Ovary (tissue), 3 donors: ENCODE data around the gene OSBPL2.

Experiments used
- CTCF ChIP-seq, 3 donors: fragments of 450-650 bp in 2 of 3; fragments of 200-600 bp in 1 of 3; IDR thresholded peaks; one replicate each; pipeline versions ENCODE4 v1.5.1 to v1.8.0; 2016 to 2022; ENCODE audit warnings: antibody characterized with exemption in 3 of 3, mild to moderate bottlenecking in 1 of 3
- POLR2A ChIP-seq: fragments of 450-650 bp; IDR thresholded peaks from one replicate; pipeline ENCODE4 v1.6.1; 2017; ENCODE audit warnings: antibody characterized with exemption, mild to moderate bottlenecking, moderate library complexity
- donor health status: DM: no; HTN: no; CAD: no.

- TF ChIP-seq POLR2A = no peak
- no peak for TF ChIP-seq CTCF (IDR thresholded peaks at IDR 0.05)
These were observed 68.3 kb downstream of the OSBPL2 start for GRCh38 chr20:62306414-62307187.
